ENCODE results near the gene PHEX.

Gene PHEX

GRCh38 chrX:21996872-21997455 is 35.2 kb upstream of the PHEX start:
- no peak overlapping the region for H3K4me3 ChIP-seq (ENCODE audit: low read depth, low read length)
- no peak for TF ChIP-seq CTCF (IDR thresholded peaks at IDR 0.05; ENCODE audit: control insufficient read depth, extremely low read depth, insufficient read depth)
- no peak for DNase-seq (ENCODE audit: low read depth)

- no peak for DNase-seq (ENCODE audit: low read depth)
- TF ChIP-seq CTCF (IDR thresholded peaks at IDR 0.05; ENCODE audit: control insufficient read depth, extremely low read depth, insufficient read depth): no peak
- H3K4me3 ChIP-seq (ENCODE audit: low read depth, low read length): no peak overlapping the region
These were observed 34.1 kb upstream of the PHEX start for GRCh38 chrX:21998037-21998436.

- H3K4me3 ChIP-seq (ENCODE audit: low read depth, low read length): no peak overlapping the region
- TF ChIP-seq CTCF (IDR thresholded peaks at IDR 0.05; ENCODE audit: control insufficient read depth, extremely low read depth, insufficient read depth): no peak
- DNase-seq (ENCODE audit: low read depth): no peak
These were observed 27.3 kb upstream of the PHEX start for GRCh38 chrX:22004866-22005265.

- no peak for TF ChIP-seq CTCF (IDR thresholded peaks at IDR 0.05; ENCODE audit: control insufficient read depth, extremely low read depth, insufficient read depth)
- H3K4me3 ChIP-seq (ENCODE audit: low read depth, low read length): no peak overlapping the region
- no peak for DNase-seq (ENCODE audit: low read depth)
These were observed 20.1 kb upstream of the PHEX start for GRCh38 chrX:22012051-22012450.

- no peak for TF ChIP-seq CTCF (IDR thresholded peaks at IDR 0.05; ENCODE audit: control insufficient read depth, extremely low read depth, insufficient read depth)
- no peak overlapping the region for H3K4me3 ChIP-seq (ENCODE audit: low read depth, low read length)
- no peak for DNase-seq (ENCODE audit: low read depth)
These were observed 19.2 kb upstream of the PHEX start for GRCh38 chrX:22012931-22013330.

- no peak for TF ChIP-seq CTCF (IDR thresholded peaks at IDR 0.05; ENCODE audit: control insufficient read depth, extremely low read depth, insufficient read depth)
- no peak overlapping the region for H3K4me3 ChIP-seq (ENCODE audit: low read depth, low read length)
These were observed 16.9 kb upstream of the PHEX start for GRCh38 chrX:22015139-22015750.

More at GRCh38 chrX:22015139-22015750, 16.9 kb upstream of the PHEX start:
- no peak for DNase-seq (ENCODE audit: low read depth)

Measured in LNCaP clone FGC (cell line).